Adrenal gland (tissue), 12 donors: ENCODE measurements around the gene INPPL1. TPM values are rescaled to one million over a fixed set of nuclear protein-coding genes. Genes with fewer than 3 reads are reported as not detected.
A peak's percentile ranks its signal among the peaks of the same experiment; 100 is the strongest.

Experiments
- DNase-seq, 7 donors: peaks; one replicate each; pipeline ENCODE4 v3.0.0-alpha.2; 2019 to 2020
- H3K27ac ChIP-seq, 5 donors: fragments of 200-600 bp; sonication (generic) in 4 of 5; 1 replicate in 3 of 5; 2 replicates in 2 of 5; pipeline versions ENCODE4 v1.5.1 to v1.8.0; 2016 to 2020; ENCODE audit warnings: mild to moderate bottlenecking in 1 of 5
- H3K27me3 ChIP-seq: fragments of 200-600 bp; 2 replicates; pipeline ENCODE4 v1.8.0; 2021
- H3K36me3 ChIP-seq, 2 donors: fragments of 200-600 bp; replicated peaks in 1 of 2; 1 replicate in 1 of 2; 2 replicates in 1 of 2; pipeline versions ENCODE4 v1.5.1 to v1.8.0; 2018 to 2022
- H3K4me1 ChIP-seq, 2 donors: fragments of 200-600 bp; replicated peaks in 1 of 2; 1 replicate in 1 of 2; 2 replicates in 1 of 2; pipeline versions ENCODE4 v1.5.1 to v1.8.0; 2018 to 2021
- H3K4me3 ChIP-seq, 4 donors: fragments of 200-600 bp; sonication (generic) in 3 of 4; one replicate each; pipeline ENCODE4 v1.5.1; 2016 to 2018
- H3K9me3 ChIP-seq, 3 donors: fragments of 200-600 bp; sonication (generic) in 1 of 3; replicated peaks in 1 of 3; 1 replicate in 2 of 3; 2 replicates in 1 of 3; pipeline versions ENCODE4 v1.5.1 to v1.8.0; 2016 to 2021
- POLR2A ChIP-seq, 2 donors: fragments of 450-650 bp; IDR thresholded peaks; one replicate each; pipeline ENCODE4 v1.6.1; 2017; ENCODE audit warnings: antibody characterized with exemption in 2 of 2, mild to moderate bottlenecking in 2 of 2, moderate library complexity in 1 of 2
- WGBS, 4 donors: extraction: QIAGEN DNeasy Blood & Tissue Kit in 2 of 4; methylation state at CpG; one replicate each; pipeline versions ENCODE4 v1.1.5 to v1.1.7; 2013 to 2017; 5-methylcytosine and 5-hydroxymethylcytosine counted together
- intact Hi-C, 2 donors: fragments of 100-400 bp; cut with DNase I; formaldehyde crosslinking; loops; one replicate each; pipeline versions ENCODE4 v1.14.1 to v1.15.0; 2022 to 2023
- polyA plus RNA-seq, 3 donors: library from polyadenylated mRNA; stranded (reverse); fragments of 200-250 nt in 2 of 3; fragments of 350-450 nt in 1 of 3; fragmentation: Illumina TruSeq in 1 of 3; extraction: RNeasy Lipid Tissue Mini Kit (QIAGEN cat#74804) in 1 of 3; gene quantifications; one replicate each; pipeline ENCODE4 v1.2.3, GENCODE V29; 2013 to 2014
- total RNA-seq, 9 donors: library from RNA; depleted of rRNA in 4 of 9; stranded (reverse); fragments of >200 nt in 4 of 9; fragments of 120-200 nt in 1 of 9; fragmentation: NEBNext Ultra II Directional in 1 of 9; extraction: Animal tissue kit (Norgen Biotek cat#: 25700) in 1 of 9; gene quantifications; one replicate each; pipeline versions ENCODE4 v1.1.0 to v1.2.4, GENCODE V29; 2013 to 2023
- TF ChIP-seq, protein P1 (sequence below), 6 experiments: fragments of 450-650 bp in 4 of 6; fragments of 200-600 bp in 2 of 6; sonication (generic) in 1 of 6; IDR thresholded peaks; 1 replicate in 5 of 6; 2 replicates in 1 of 6; pipeline versions ENCODE4 v1.5.1 to v1.8.0; 2016 to 2021; ENCODE audit warnings: antibody characterized with exemption in 6 of 6, mild to moderate bottlenecking in 2 of 6, moderate library complexity in 1 of 6
- donor health status: healthy with polysubstance abuse.
- donor health status: Bipolar disorder and iron deficiency.
- donor health status: DM: yes; HTN: yes; CAD: no.
- donor health status: DM: no; HTN: no; CAD: no.
- donor health status: DM: no; HTN: no; CAD: no.
- donor health status: DM: yes; HTN: yes; CAD: no.

The INPPL1 gene
- total and polyA plus RNA-seq, 12 donors, result 45.3 to 395 (median 118) TPM

- Histone ChIP-seq H3K27me3 (peaks cover 18% of the 10 kb centered on the region), H3K36me3 (peaks cover 0 to 33% of the 10 kb centered on the region in 2 donors), H3K9me3 (no peaks in the 10 kb centered on the region), H3K27ac (peak overlapping the region in 3 of 5 donors; percentile 46 to 73 (median 67)), H3K4me1 (peaks cover 28 to 32% of the 10 kb centered on the region in 2 donors), H3K4me3 (peak overlapping the region in 2 of 4 donors; percentile 22 to 54)
- DNase-seq, result peak in 5 of 7 donors; percentile 65 to 90 (median 80)
- 9 to 15% (median 11%) methylated on average over 15 to 25 of the region's 25 CpGs for WGBS, 4 donors
- TF ChIP-seq, protein P1, sequence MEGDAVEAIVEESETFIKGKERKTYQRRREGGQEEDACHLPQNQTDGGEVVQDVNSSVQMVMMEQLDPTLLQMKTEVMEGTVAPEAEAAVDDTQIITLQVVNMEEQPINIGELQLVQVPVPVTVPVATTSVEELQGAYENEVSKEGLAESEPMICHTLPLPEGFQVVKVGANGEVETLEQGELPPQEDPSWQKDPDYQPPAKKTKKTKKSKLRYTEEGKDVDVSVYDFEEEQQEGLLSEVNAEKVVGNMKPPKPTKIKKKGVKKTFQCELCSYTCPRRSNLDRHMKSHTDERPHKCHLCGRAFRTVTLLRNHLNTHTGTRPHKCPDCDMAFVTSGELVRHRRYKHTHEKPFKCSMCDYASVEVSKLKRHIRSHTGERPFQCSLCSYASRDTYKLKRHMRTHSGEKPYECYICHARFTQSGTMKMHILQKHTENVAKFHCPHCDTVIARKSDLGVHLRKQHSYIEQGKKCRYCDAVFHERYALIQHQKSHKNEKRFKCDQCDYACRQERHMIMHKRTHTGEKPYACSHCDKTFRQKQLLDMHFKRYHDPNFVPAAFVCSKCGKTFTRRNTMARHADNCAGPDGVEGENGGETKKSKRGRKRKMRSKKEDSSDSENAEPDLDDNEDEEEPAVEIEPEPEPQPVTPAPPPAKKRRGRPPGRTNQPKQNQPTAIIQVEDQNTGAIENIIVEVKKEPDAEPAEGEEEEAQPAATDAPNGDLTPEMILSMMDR (IDR thresholded peaks at IDR 0.05), result no peak
- TF ChIP-seq POLR2A (IDR thresholded peaks at IDR 0.05), result peak in 1 of 2 donors; percentile 25
- intact Hi-C loops, result loop anchor here in 1 of 2 donors (10.0 kb wide), 1 partner anchor 225 kb away; no protein-coding TSS in a partner anchor
These were observed 14.8 kb downstream of the INPPL1 start for GRCh38 chr11:72239313-72239848.

DNA sequence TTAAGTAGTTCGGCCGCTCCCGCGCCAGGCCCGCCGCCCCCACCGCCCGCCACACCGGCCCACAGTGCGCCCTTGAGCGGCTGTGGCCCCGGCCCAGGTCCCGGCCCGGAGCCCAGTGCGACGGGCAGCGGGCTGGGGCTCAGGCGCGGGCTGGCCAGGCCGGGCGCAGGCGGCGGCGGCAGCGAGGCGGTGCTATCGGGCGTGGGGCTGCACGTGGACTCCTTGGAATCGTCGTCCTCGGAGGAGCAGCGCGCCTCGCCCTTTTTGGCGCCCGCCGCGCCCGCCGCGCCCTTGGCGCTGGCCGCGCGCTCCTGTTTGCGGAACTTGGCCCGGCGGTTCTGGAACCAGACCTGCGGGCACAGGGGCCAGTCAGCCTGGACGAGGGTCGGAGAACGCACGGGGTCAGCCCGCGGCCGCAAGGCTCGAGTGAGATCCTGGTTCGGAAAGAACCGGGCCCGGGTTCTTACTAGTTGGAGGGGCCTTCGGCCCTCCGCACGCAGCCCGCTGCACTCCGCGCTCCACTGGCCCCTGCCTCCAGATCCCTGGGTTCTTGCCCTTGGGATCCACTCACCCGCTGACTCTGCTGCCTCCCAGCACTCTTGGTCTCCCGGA lies 15.4 kb downstream of the INPPL1 start:
- peaks cover 24% of the 10 kb centered on the region for H3K27me3 ChIP-seq
- H3K4me3 ChIP-seq, result peak overlapping the region in 2 of 4 donors; percentile 22 to 54
- intact Hi-C loops, result loop anchor here in 1 of 2 donors (10.0 kb wide), 1 partner anchor 225 kb away; no protein-coding TSS in a partner anchor
- peaks cover 29 to 35% of the 10 kb centered on the region in 2 donors for H3K4me1 ChIP-seq
- peak in 5 of 7 donors; percentile 73 to 83 (median 75) for DNase-seq
- peak overlapping the region in 3 of 5 donors; percentile 46 to 73 (median 67) for H3K27ac ChIP-seq
- 0 to 13% (median 4%) methylated on average over 4 to 69 of the region's 69 CpGs for WGBS, 4 donors
- H3K36me3 ChIP-seq, result peaks cover 0 to 27% of the 10 kb centered on the region in 2 donors
- no peaks in the 10 kb centered on the region for H3K9me3 ChIP-seq
- peak in 1 of 2 donors; percentile 5 for TF ChIP-seq POLR2A (IDR thresholded peaks at IDR 0.05)
- TF ChIP-seq, protein P1 (IDR thresholded peaks at IDR 0.05), result peak in 2 of 6 experiments; percentile 31 to 34

GRCh38 chr11:72240461-72241290 lies 16.1 kb downstream of the INPPL1 start:
- intact Hi-C loops, result no loop called here
- Histone ChIP-seq H3K27ac (peak overlapping the region in 2 of 5 donors; percentile 67 to 73), H3K9me3 (no peaks in the 10 kb centered on the region), H3K4me3 (peak overlapping the region in 1 of 4 donors; percentile 54), H3K4me1 (peaks cover 29 to 35% of the 10 kb centered on the region in 2 donors), H3K36me3 (peaks cover 0 to 20% of the 10 kb centered on the region in 2 donors), H3K27me3 (peaks cover 30% of the 10 kb centered on the region)
- DNase-seq, result peak in 2 of 7 donors; percentile 31 to 67
- WGBS, 4 donors, result 17 to 26% (median 19%) methylated on average over 21 to 44 of the region's 44 CpGs
- TF ChIP-seq, protein P1 (IDR thresholded peaks at IDR 0.05), result no peak
- no peak for TF ChIP-seq POLR2A (IDR thresholded peaks at IDR 0.05)
